Small intestine (tissue), 16 donors: ENCODE measurements around the gene AHCYL2. TPM values are rescaled to one million over a fixed set of nuclear protein-coding genes. Genes with fewer than 3 reads are reported as not detected.

Experiments
- DNase-seq, 2 donors: peaks; one replicate each; pipeline versions ENCODE4 v3.0.0 to v3.0.0-alpha.2; 2013
- FAIRE-seq: peaks from 2 replicates; lab custom pipeline; 2012; peaks lifted over from hg19 to GRCh38; lab: Jason Lieb, UNC
- H3K27ac ChIP-seq, 3 donors: one replicate each; pipeline ENCODE4 v1.5.1; 2013; ENCODE audit warnings: low read length in 2 of 3, mild to moderate bottlenecking in 2 of 3, control low read depth in 1 of 3, inconsistent platforms in 1 of 3, low read depth in 1 of 3, moderate library complexity in 1 of 3
- H3K27me3 ChIP-seq, 3 donors: one replicate each; pipeline ENCODE4 v1.6.1; 2013; ENCODE audit warnings: low read length in 3 of 3, inconsistent platforms in 1 of 3; ENCODE audit not compliant: control insufficient read depth in 3 of 3, insufficient read depth in 3 of 3
- H3K36me3 ChIP-seq, 3 donors: one replicate each; pipeline ENCODE4 v1.6.1; 2013; ENCODE audit warnings: low read length in 3 of 3, inconsistent platforms in 1 of 3, low read depth in 1 of 3, mild to moderate bottlenecking in 1 of 3, moderate library complexity in 1 of 3; ENCODE audit not compliant: control insufficient read depth in 3 of 3, insufficient read depth in 2 of 3
- H3K4me1 ChIP-seq, 3 donors: one replicate each; pipeline ENCODE4 v1.6.1; 2013; ENCODE audit warnings: low read length in 2 of 3, inconsistent platforms in 1 of 3, low read depth in 1 of 3, mild to moderate bottlenecking in 1 of 3, moderate library complexity in 1 of 3; ENCODE audit not compliant: control insufficient read depth in 3 of 3, insufficient read depth in 2 of 3
- H3K4me3 ChIP-seq, 3 donors: one replicate each; pipeline ENCODE4 v1.5.1; 2013; ENCODE audit warnings: low read length in 3 of 3, control low read depth in 1 of 3, inconsistent platforms in 1 of 3, low read depth in 1 of 3, mild to moderate bottlenecking in 1 of 3, moderate library complexity in 1 of 3
- H3K9me3 ChIP-seq, 2 donors: one replicate each; pipeline ENCODE4 v1.6.1; 2013; ENCODE audit warnings: low read depth in 1 of 2, low read length in 1 of 2; ENCODE audit not compliant: control insufficient read depth in 2 of 2, insufficient read depth in 1 of 2
- WGBS, 3 donors: extraction: QIAGEN DNeasy Blood & Tissue Kit; methylation state at CpG; one replicate each; pipeline ENCODE4 v1.1.7; 2013; 5-methylcytosine and 5-hydroxymethylcytosine counted together
- long read RNA-seq, 10 donors: transcript quantifications; one replicate each; lab custom pipeline, GENCODE V29; 2026
- polyA plus RNA-seq, 4 donors: library from polyadenylated mRNA; stranded (reverse) in 3 of 4; unstranded in 1 of 4; fragments of 200-250 nt in 3 of 4; fragments of 120-200 nt in 1 of 4; gene quantifications; one replicate each; pipeline versions ENCODE4 v1.2.1 to v1.2.3, GENCODE V29; 2013
- donor health status: healthy with polysubstance abuse.
- donor health status: control.
- donor health status: control.
- donor health status: Bipolar disorder and iron deficiency.
- donor health status: healthy.

The AHCYL2 gene
- polyA plus RNA-seq: 10 to 100 TPM; 18.2 to 25.4 (median 22.3) TPM
- long read RNA-seq, donor 1, full-length matches to known transcripts: 3 of 3 reads
- long read RNA-seq, donor 1, partial matches to known transcripts: 0 of 3 reads
- long read RNA-seq, donor 1, other reads (novel, unspliced or antisense): 0 of 3 reads
- long read RNA-seq, donor 2, full-length matches to known transcripts: 1 of 1 reads
- long read RNA-seq, donor 2, partial matches to known transcripts: 0 of 1 reads
- long read RNA-seq, donor 2, other reads (novel, unspliced or antisense): 0 of 1 reads
- long read RNA-seq, donor 3, full-length matches to known transcripts: 1 of 1 reads
- long read RNA-seq, donor 3, partial matches to known transcripts: 0 of 1 reads
- long read RNA-seq, donor 3, other reads (novel, unspliced or antisense): 0 of 1 reads
- long read RNA-seq, donor 4: 0 reads
- long read RNA-seq, donor 5: 0 reads
- long read RNA-seq, donor 6: 0 reads
- long read RNA-seq, donor 7, partial matches to known transcripts: 85 of 85 reads
- long read RNA-seq, donor 7, other reads (novel, unspliced or antisense): 0 of 85 reads
- long read RNA-seq, donor 8: 0 reads
- long read RNA-seq, donor 9: 0 reads
- long read RNA-seq, donor 10, full-length matches to known transcripts: 5 of 5 reads
- long read RNA-seq, donor 10, partial matches to known transcripts: 0 of 5 reads
- long read RNA-seq, donor 10, other reads (novel, unspliced or antisense): 0 of 5 reads

- H3K9me3 ChIP-seq: no peaks in the 10 kb centered on the region
- peak; percentile 98 to 100 for DNase-seq
- no peak for FAIRE-seq
- peak within 1 kb of the TSS; percentile 58 to 91 (median 77) for H3K4me3 ChIP-seq
- WGBS, 3 donors: 0 to 1% (median 0%) methylated on average over 50 to 63 of the region's 63 CpGs
- H3K27ac ChIP-seq: peak within 1 kb of the TSS; percentile 74 to 97 (median 95)
- no peaks in the 10 kb centered on the region for H3K27me3 ChIP-seq
- H3K36me3 ChIP-seq: no peaks in the 10 kb centered on the region
- H3K4me1 ChIP-seq: peaks cover 0 to 10% (median 5%) of the 10 kb centered on the region in 3 donors
These were observed at the start of gene AHCYL2 for GRCh38 chr7:129224251-129225205. AHCYL2 (plus strand) TSS chr7:129225030.

DNA sequence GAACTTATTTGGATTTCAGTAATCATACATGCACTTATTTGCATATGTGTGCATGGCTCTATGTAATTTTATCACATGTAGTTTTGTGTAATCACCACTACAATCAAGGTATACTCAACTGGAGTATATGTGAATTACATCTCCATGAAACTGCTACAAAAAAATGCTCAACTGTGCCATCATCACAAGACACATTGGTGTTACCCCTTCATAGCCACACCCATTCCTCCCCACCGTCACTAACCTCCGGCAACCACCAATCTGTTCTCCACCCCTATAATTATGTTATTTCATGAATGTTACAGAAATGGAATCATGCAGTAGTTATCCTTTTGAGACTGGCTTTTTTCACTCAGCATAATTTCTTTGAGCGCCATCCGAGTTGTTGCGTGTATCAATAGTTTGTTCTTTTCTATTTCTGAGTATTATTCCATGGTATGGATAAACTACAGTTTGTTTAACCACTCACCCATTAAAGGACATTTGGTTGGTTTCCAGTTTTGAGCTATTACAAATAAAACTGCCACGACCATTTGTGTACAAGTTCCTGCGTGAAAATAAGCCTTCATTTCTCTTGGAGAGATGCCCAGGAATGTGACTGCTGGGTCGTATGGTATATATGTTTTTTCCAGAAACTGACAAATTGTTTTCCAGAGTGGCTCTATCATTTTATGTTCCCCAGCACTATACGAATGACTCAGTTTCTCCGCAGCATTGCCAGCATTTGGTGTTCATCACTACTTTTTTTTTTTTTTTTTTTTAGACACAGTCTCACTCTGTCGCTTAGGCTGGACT is 47.7 kb upstream of the AHCYL2 start:
- FAIRE-seq: no peak
- Histone ChIP-seq H3K4me1 (no peaks in the 10 kb centered on the region), H3K27me3 (peaks cover 0 to 2% (median 0%) of the 10 kb centered on the region in 3 donors), H3K36me3 (no peaks in the 10 kb centered on the region), H3K27ac (no peak overlapping the region), H3K9me3 (no peaks in the 10 kb centered on the region), H3K4me3 (no peak overlapping the region)
- WGBS, 3 donors: 50 to 62% (median 54%) methylated on average over 11 of the region's 11 CpGs
- no peak for DNase-seq

DNA sequence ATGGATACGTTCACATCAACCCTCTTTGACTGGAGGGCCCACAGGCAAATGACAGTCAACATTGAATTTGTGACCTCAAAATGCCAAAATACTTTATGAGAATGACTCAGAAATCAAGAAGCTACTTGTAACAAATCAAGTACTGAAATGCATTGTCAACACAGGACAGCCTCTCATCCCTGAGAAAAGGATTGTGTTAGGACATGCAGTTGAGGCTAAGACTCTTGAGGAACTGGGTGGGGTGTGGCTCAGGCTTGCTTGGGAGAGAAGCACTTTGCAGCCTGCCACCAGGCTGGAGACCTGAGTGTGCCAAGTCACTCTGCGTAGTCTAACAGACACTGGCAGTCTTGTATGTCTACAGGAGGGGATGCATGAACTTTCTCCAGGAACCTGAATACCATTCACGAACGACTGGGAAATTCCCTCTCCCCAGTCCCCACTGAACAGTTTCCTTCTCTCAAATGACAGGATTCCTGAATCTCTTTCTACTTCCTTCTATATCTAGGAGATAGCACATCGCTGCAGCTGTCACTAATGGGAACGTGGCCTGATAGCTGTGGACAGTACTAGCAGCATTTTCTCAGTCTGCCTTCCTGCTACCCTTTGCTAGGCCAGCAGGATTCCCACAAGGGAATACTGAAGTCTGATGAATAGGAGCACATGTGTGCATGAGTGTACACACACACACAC is 39.7 kb upstream of the AHCYL2 start:
- 38 to 70% (median 57%) methylated on average over 6 of the region's 6 CpGs for WGBS, 3 donors
- no peaks in the 10 kb centered on the region for H3K36me3 ChIP-seq
- FAIRE-seq (no peak), DNase-seq (no peak)
- H3K27me3 ChIP-seq: peaks cover 4 to 6% (median 5%) of the 10 kb centered on the region in 3 donors
- H3K4me1 ChIP-seq: peaks cover 0 to 3% (median 0%) of the 10 kb centered on the region in 3 donors
- no peak overlapping the region for H3K4me3 ChIP-seq
- no peaks in the 10 kb centered on the region for H3K9me3 ChIP-seq
- H3K27ac ChIP-seq: no peak overlapping the region

GRCh38 chr7:129186749-129187260 is 38.0 kb upstream of the AHCYL2 start:
- no peak for FAIRE-seq
- Histone ChIP-seq H3K36me3 (no peaks in the 10 kb centered on the region), H3K4me3 (no peak overlapping the region), H3K27me3 (peaks cover 6 to 9% (median 8%) of the 10 kb centered on the region in 3 donors), H3K27ac (no peak overlapping the region), H3K9me3 (no peaks in the 10 kb centered on the region), H3K4me1 (peaks cover 0 to 8% (median 0%) of the 10 kb centered on the region in 3 donors)
- DNase-seq: no peak
- 88 to 95% (median 90%) methylated on average over 6 of the region's 6 CpGs for WGBS, 3 donors

DNA sequence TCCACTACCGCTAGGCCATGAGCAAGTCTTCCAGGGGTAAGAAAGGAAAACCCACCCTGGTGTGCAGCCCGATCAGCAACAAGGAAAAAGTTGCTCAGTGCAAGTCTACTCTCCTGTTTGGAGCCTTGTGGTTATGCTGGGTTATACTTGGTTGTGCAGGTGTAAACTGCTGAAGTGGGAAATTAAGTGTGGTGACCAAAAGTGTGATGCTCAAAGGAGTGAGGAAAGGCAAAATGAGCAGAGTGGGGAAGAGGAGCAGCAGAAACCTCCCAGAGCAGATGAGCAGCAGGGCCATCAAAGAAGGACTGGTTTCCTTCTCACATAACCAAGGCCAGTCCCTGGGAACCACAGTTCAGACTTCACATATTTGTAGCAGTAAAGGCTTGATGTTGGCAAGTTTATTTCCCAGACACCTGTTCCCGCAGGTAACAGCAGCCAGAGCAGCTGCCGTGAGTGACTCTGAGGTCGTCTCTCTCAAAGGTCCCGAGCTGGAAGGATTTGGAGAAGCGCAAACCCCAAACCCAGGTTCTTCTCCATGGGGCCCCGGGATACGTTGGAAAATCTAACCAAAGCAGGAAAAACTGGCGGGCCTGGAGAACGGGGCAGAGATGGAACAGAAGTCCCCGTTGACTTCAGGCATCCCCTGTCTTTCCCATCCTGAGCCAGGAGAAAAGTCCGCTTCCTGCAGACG is 37.0 kb upstream of the AHCYL2 start:
- H3K27ac ChIP-seq: peak overlapping the region in 1 of 3 donors; percentile 55
- no peak for FAIRE-seq
- peak overlapping the region in 1 of 3 donors; percentile 83 for H3K4me3 ChIP-seq
- WGBS, 3 donors: 19 to 32% (median 28%) methylated on average over 14 of the region's 14 CpGs
- peaks cover 6 to 9% (median 8%) of the 10 kb centered on the region in 3 donors for H3K27me3 ChIP-seq
- H3K4me1 ChIP-seq: peaks cover 0 to 8% (median 0%) of the 10 kb centered on the region in 3 donors
- DNase-seq: no peak
- H3K9me3 ChIP-seq: no peaks in the 10 kb centered on the region
- peaks cover 0 to 3% (median 0%) of the 10 kb centered on the region in 3 donors for H3K36me3 ChIP-seq

- WGBS, 3 donors: 1% methylated on average over 21 to 48 of the region's 48 CpGs
- no peaks in the 10 kb centered on the region for H3K9me3 ChIP-seq
- peak within 1 kb of the TSS in 1 of 3 donors; percentile 55 for H3K27ac ChIP-seq
- peaks cover 0 to 3% (median 0%) of the 10 kb centered on the region in 3 donors for H3K36me3 ChIP-seq
- DNase-seq: peak in 1 of 2 donors; percentile 84
- H3K4me3 ChIP-seq: peak within 1 kb of the TSS; percentile 43 to 83 (median 61)
- H3K27me3 ChIP-seq: peaks cover 6 to 9% (median 8%) of the 10 kb centered on the region in 3 donors
- H3K4me1 ChIP-seq: peaks cover 0 to 8% (median 0%) of the 10 kb centered on the region in 3 donors
- no peak for FAIRE-seq
These were observed 36.4 kb upstream of the AHCYL2 start, which contains the start of gene SMO for GRCh38 chr7:129188372-129188891. SMO (plus strand) TSS chr7:129188633; CDS start chr7:129189152, 519 bp downstream.
